Kidney glomerular epithelial cell (primary cell): ENCODE measurements around the gene PLD3.
"Not testable (repeated sequence)": the region's sequence is repeated elsewhere in the genome, so short reads cannot be mapped to it uniquely, and the experiment has no call there.

Experiments used
- DNase-seq: peaks from one replicate; lab custom pipeline; 2025; lab: John Stamatoyannopoulos, UW

The PLD3 gene

GRCh38 chr19:40365613-40366401 is 17.3 kb downstream of the PLD3 start:
- peak; percentile 58 for DNase-seq

- no peak for DNase-seq
Measured at GRCh38 chr19:40366697-40367561, 18.4 kb downstream of the PLD3 start.

GRCh38 chr19:40367577-40368434 is 19.3 kb downstream of the PLD3 start:
- DNase-seq = no peak

- no peak for DNase-seq
Measured at GRCh38 chr19:40369797-40370196, 21.3 kb downstream of the PLD3 start.

GRCh38 chr19:40370253-40370652 is 21.8 kb downstream of the PLD3 start:
- DNase-seq = not testable (repeated sequence)

GRCh38 chr19:40370997-40371801 is 22.7 kb downstream of the PLD3 start:
- no peak for DNase-seq

- DNase-seq = no peak
Measured at GRCh38 chr19:40371802-40372122, 23.3 kb downstream of the PLD3 start.

GRCh38 chr19:40374084-40374483 is 25.6 kb downstream of the PLD3 start:
- no peak for DNase-seq

- DNase-seq = no peak
Measured at GRCh38 chr19:40376286-40376862, 27.9 kb downstream of the PLD3 start.

- no peak for DNase-seq
Measured at GRCh38 chr19:40377876-40378385, 29.4 kb downstream of the PLD3 start.

- DNase-seq = no peak
Measured at GRCh38 chr19:40378509-40378908, 30.0 kb downstream of the PLD3 start.

GRCh38 chr19:40379446-40380198 is 31.1 kb downstream of the PLD3 start:
- no peak for DNase-seq

GRCh38 chr19:40380199-40381037 is 31.9 kb downstream of the PLD3 start:
- no peak for DNase-seq

GRCh38 chr19:40381321-40381720 is 32.8 kb downstream of the PLD3 start:
- DNase-seq = no peak

- DNase-seq = no peak
Measured at GRCh38 chr19:40383668-40384248, 35.3 kb downstream of the PLD3 start.

GRCh38 chr19:40387155-40387554 is 38.7 kb downstream of the PLD3 start:
- no peak for DNase-seq

- no peak for DNase-seq
Measured at GRCh38 chr19:40388481-40388880, 40.0 kb downstream of the PLD3 start.

- no peak for DNase-seq
Measured at GRCh38 chr19:40389404-40390083, 41.0 kb downstream of the PLD3 start.
